NCI-H146 treated with DMSO at 0.1 percent for 48 hours (cell line): ENCODE measurements around the gene KIRREL3.

Experiments used
- DNase-seq: peaks from one replicate; lab custom pipeline; 2025; ENCODE audit not compliant: unreplicated experiment; lab: John Stamatoyannopoulos, UW

KIRREL3 gene

GRCh38 chr11:126646701-126647557 is 353.6 kb downstream of the KIRREL3 start:
- no peak for DNase-seq

- no peak for DNase-seq
These were observed 355.4 kb downstream of the KIRREL3 start for GRCh38 chr11:126645186-126645585.

GRCh38 chr11:126640186-126640585 is 360.4 kb downstream of the KIRREL3 start:
- no peak for DNase-seq

GRCh38 chr11:126639692-126640091 is 360.9 kb downstream of the KIRREL3 start:
- no peak for DNase-seq

GRCh38 chr11:126638648-126639047 is 361.9 kb downstream of the KIRREL3 start:
- no peak for DNase-seq

- no peak for DNase-seq
These were observed 362.8 kb downstream of the KIRREL3 start for GRCh38 chr11:126637795-126638175.

GRCh38 chr11:126636911-126637794 is 363.4 kb downstream of the KIRREL3 start:
- no peak for DNase-seq

- DNase-seq: no peak
These were observed 365.1 kb downstream of the KIRREL3 start for GRCh38 chr11:126635511-126635910.

- no peak for DNase-seq
These were observed 365.6 kb downstream of the KIRREL3 start for GRCh38 chr11:126634963-126635362.

- DNase-seq: no peak
These were observed 367.2 kb downstream of the KIRREL3 start for GRCh38 chr11:126633330-126633729.

GRCh38 chr11:126630893-126631798 is 369.4 kb downstream of the KIRREL3 start:
- DNase-seq: no peak

- DNase-seq: no peak
These were observed 370.1 kb downstream of the KIRREL3 start for GRCh38 chr11:126630488-126630887.

- peak; percentile 69 for DNase-seq
These were observed 371.6 kb downstream of the KIRREL3 start for GRCh38 chr11:126628790-126629621.

GRCh38 chr11:126628450-126628789 is 372.1 kb downstream of the KIRREL3 start:
- peak; percentile 41 for DNase-seq

- DNase-seq: no peak
These were observed 373.1 kb downstream of the KIRREL3 start for GRCh38 chr11:126627421-126627820.

- DNase-seq: no peak
These were observed 376.1 kb downstream of the KIRREL3 start for GRCh38 chr11:126624506-126624905.

- DNase-seq: no peak
These were observed 381.1 kb downstream of the KIRREL3 start for GRCh38 chr11:126619516-126619915.

- no peak for DNase-seq
These were observed 384.7 kb downstream of the KIRREL3 start for GRCh38 chr11:126615845-126616244.

- no peak for DNase-seq
These were observed 387.3 kb downstream of the KIRREL3 start for GRCh38 chr11:126613272-126613671.

- no peak for DNase-seq
These were observed 387.9 kb downstream of the KIRREL3 start for GRCh38 chr11:126612671-126613070.
